NCI-H187 (cell line): ENCODE results near the gene FNDC11.
A peak's percentile ranks its signal among the peaks of the same experiment; 100 is the strongest.

ENCODE experiments used
- DNase-seq, 2 experiments: peaks; one replicate each; lab custom pipeline; 2025; lab: John Stamatoyannopoulos, UW

FNDC11 gene

DNA sequence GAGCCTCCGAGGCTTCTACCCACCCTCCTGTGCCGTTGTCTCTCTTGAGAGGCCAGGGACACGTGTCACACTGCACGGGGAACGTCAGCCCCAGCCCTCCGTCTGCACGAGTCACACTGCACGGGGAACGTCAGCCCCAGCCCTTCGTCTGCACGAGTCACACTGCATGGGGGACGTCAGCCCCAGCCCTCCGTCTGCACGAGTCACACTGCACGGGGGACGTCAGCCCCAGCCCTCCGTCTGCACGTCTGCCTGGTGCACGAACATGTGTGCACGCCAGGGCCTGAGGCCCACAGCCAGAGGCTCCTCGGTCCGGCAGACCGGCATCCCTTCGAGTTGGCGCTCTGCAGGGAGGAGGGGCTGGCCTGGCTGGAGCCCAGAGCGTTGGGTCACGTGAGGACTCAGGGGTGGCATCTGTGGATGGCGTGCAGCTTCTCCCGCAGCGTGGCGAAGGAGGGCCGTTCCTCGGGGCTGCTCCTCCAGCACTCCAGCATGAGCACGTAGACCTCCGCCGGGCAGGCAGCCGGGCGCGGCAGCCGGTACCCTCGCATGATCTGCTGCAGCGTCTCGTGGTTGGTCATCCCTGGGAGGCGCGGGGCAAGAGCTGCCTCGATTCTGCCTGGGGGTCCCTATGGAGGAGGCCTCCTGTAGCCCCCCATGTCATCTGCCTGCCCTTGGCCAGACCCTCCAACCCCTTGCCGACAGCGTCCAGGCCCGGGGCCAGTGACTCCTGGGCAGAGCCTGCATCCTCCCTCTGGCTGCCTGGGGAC lies 13.4 kb upstream of the FNDC11 start:
- no peak for DNase-seq

DNA sequence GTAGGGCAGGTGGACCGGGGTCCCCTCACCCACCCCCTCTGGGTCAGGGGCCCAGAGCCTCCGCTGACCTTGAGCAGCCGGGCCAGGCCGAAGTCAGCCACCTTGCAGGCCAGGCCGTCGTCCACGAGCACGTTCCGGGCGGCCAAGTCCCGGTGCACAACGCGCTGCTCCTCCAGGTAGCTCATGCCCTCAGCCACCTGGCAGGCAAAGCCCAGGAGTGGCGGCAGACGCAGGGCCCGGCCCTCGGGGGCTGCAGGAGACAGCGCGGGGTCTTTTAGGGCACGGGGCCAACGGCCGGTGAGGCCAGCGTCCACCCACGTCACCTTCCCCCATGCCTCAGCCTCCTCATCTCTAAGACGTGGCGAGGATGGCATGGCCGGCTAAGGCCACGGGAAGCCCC lies 12.6 kb upstream of the FNDC11 start:
- no peak for DNase-seq

DNA sequence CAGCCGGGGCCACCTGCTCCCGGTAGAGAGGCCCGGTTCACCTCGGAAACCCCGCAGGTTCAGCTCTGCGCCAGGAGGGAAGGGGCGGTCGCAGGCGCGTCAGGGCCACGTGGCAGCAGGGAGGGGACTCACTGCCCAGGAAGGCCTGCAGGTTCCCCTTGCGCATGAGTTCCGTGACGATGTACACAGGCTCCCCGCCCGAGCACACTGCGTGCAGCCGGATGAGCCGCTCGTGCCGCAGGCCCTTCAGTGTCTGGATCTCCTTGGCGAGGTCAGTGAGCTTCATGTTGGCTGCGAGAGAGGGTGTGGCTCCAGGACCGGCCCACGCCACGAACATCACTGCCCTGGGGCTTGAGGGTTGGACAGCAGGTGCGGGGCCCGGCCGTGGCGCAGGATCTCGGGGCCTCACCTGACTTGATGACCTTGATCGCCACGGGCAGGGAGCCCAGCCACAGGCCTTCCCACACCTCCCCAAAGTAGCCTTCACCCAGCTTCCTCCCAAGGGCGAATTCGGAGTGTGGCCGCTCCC lies 11.9 kb upstream of the FNDC11 start:
- no peak for DNase-seq

DNA sequence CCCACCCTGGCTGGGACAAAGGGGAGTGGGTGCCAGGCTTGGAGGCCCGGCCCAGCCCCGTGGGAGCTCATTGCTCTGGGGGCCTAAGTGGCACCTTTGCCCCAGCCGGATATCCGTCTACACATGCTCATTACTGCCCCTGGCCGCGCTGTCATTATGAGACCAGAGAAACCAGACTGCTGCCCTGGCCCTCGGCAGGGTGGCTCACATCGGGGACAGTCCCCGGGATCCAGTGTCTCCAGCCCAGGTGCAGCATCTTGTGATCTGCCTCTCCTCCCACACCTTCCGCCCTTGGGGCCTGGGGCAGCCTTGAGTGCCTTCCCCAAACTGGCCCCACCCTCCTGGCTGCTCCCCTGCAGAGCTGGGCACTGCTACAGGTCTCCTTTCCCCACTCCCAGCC lies 11.3 kb upstream of the FNDC11 start:
- no peak for DNase-seq

DNA sequence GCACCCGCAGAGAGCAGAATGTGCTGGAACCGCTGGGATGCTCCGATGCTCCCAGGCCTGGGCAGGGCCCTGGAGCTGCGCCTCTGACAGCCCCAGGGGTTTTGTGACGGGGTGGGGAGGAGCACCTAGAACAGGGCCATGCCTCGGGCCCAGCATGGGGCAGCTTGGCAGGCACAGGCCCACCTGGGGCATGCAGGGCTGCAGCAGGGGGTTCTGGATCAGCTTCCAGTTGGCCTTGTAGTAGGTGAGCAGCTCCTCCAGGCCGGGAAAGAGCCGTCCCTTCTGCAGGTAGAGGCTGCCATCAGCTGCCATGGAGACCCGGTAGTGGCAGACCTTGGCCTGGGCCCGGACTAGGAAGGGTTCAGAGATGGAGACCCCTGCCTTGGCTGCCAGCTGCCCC lies 10.8 kb upstream of the FNDC11 start:
- DNase-seq: no peak

DNA sequence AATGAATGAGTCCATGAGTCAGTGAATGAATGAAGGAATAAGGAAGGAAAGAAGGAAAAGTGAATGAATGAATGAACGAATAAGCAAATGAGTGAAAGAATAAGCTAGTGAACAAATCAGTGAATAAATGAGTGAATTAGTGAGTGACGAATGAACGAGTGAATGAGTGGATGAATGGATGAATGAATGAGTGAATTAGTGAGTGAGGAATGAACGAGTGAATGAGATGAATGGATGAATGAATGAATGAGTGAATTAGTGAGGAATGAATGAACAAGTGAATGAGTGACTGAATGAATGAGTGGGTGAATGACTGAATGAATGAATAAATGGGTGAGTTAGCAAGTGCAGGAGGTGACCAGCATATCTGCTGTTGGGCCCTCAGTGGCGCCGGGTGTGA lies 10.2 kb upstream of the FNDC11 start:
- DNase-seq: no peak

DNA sequence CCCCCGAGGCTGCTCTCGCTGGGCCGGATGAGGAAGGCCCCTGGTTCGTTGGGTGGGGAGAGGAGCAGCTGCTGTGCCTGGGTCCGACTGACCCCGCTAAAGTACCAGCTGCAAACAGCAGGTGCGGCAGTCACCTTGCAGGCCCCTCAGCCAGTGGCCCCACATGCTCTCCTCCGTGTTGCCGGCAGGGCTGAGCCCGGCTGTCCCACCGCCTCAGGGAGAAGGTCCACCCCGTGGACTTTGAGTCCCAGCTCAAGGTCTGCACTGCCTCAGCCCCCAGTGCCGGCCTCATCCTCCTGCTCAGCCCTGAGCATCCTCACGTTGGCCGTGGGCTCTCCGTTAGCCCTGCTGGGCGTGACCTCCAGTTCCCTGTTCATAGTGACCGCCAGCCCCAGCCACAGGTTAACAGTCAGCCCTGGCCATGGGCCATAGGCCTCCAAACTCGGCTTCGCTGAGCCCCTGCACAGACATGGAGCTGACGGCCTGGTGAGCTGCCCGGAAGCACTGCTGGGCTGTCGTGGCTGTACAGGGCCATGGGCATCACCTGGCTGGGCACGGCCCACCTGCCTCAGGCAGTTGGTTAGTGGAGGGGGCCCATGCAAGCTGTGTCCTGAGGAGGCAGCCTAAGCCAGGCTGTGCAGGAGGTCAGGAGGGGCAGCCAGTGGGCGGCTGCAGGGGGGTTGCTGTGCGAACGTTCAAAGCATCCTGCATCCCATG lies 9.6 kb upstream of the FNDC11 start:
- no peak for DNase-seq

DNA sequence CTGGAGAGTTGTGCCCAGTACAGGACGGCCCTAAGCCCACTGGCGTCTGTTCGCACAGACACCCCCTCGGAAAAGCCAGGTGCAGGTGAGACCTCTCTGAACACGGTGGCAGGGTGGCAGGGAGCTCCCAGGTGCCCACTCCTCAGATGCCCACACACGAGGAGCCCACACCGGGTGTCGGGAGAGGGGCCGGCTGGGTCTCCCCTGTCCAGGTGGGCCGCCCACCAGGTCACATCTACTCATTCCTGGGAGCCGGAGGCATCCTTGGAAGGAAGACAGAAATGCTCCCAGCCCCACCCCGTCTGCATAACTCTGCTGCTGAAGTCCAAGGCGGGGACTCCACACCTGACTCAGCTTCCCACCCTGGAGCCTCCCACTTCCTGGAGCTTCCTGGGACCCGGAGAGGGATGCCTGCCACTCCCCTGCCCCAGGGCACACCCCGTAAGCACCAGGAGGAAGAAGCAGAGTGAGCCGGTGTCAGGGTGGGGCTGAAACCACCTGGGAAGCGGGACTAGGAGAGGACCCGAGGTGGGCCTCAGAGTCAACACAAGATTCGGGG lies 8.9 kb upstream of the FNDC11 start:
- DNase-seq: no peak

DNA sequence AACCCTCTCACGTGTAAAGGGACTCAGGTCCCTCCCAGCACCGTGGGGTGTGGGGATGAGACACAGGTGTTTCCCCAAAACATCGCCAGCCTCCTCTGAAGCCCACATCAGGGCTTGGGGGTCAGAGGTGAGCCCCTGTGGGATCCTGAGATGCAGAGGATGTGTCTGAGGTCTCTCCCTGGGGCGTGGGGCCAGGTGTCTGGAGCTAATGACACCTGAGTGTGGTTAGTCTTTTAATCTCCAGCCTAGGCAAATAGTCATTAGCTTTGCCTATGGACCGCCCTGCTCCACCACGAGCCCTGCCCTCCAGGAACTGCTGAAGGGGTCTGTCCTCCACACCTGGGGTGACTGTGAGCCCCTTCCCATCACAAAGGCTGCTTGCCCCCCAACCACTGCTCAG lies 8.1 kb upstream of the FNDC11 start:
- no peak for DNase-seq

DNA sequence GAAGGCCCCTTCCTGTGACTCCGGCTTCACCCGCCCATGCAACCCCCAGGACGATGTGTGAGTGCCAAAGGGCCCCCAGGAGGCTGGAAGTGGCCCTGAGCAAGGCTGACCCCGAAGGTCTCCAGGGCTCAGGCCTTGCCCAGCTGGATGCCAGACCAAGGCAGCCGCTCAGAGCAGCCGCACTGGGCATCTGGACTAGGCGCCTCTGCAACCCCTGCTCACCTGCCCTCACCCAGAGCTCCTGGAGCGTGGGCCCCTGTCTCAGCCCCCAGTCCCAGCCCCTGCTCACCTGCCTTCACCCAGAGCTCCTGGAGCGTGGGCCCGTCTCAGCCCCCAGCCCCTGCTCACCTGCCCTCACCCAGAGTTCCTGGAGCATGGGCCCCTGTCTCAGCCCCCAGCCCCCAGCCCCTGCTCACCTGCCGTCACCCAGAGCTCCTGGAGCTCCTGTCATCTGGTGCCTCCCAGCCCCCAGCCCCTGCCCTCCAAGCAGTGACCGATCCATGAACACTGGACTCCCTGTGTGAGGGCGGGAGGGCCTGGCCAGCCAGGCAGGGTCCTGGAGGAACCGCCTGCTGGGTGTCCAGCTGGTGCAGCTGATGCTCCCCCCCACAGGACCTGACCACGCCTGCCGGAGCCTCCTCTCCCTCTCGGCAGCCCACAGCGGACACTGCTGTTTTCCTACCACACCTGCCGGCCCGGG lies 7.6 kb upstream of the FNDC11 start:
- no peak for DNase-seq

DNA sequence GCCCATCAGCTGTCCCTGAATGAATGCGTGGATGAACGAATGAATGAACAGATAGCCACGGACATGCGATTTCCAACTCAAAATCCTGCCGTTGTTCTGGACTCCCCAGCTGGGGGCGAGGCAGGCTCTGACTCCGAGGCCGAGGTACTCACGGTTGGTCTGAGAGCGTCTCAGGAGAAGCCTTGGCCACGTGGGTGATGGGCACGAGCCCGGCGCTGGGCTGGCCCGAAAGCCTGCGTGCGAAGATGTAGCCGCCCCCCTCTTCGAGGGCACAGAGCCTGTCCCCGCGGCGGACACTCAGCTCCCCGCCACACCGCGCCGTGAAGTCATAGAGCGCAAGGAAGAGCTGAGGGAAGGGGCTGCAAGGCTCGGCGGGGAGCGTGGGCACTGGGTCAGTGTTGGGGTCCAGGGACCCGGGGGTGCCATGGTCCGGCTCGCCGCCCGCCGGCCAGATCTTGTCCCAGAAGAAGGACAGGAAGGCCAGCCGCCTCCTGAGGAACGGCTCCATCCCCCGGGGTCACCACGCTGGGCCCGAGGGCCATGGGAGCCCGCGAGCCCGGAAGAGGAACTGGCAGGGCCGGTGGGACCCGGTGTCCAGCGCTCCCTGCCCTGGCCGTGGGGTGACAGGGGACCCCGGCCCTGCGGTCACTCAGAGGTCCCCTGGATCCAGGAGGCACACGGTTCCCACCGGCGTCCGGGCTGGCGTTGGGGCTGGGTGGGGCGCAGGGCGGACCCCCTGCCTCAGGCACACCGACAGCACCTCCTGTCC lies 6.8 kb upstream of the FNDC11 start:
- DNase-seq: no peak

DNA sequence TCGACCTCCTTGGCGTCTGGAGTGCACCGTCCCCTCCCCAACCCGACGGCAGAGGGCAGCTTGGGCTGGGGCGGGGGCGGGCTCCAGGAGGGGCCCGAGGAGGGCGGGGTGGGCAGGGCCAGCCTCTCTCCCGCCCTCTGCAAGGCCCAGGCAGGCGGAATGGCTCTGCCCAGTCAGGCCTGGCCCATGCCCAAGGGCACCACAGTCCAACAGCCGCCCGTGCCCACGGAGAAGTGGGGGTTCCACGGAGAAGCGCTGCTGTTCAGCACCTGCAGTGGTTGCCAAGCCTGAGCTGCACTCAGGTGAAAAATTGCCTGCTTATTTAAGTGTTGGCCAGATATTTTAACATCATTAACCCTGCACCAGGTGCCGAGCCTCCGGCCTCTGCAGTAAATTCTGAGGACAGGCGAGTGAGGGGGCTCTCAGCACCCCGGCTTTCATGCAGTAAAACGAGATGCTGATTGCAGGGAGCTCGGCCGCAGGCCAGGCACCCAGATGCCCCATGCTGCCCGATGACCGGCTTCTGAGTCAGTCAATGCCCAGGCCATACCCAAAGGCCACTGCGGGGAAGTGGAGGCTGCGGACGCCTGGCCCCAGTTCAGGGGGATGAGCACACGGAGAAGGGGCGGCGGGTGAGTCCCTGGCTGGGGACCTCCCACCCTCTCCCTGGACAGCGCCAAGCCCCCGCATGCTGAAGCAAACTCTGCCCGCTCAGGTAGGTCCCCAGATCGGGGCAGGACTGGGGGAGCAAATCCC lies 6.1 kb upstream of the FNDC11 start, which contains the start of gene SRMS:
Gene SRMS, minus strand, starts transcription at position 25 of the 756 bp plus-strand sequence. CDS start 286 bp downstream, outside the sequence.
- no peak for DNase-seq

DNA sequence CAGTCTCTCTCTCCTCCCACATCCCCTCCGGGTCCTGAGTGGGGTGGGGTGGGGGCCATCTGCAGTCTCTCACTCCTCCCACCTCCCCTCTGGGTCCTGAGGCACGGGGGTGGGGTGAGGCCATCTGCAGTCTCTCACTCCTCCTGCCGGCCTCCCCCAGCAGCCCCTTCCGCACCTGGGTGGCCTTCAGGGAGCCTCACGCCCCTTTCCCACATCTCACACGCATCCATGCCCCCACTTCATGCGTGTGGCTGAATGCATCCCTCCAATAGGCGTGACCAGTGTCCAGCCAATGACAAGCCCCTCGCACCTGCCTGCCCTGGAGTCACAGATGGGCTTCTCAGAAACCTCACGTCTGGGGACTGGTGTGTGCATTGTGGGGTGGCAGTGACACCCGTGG lies 5.4 kb upstream of the FNDC11 start:
- DNase-seq: no peak

DNA sequence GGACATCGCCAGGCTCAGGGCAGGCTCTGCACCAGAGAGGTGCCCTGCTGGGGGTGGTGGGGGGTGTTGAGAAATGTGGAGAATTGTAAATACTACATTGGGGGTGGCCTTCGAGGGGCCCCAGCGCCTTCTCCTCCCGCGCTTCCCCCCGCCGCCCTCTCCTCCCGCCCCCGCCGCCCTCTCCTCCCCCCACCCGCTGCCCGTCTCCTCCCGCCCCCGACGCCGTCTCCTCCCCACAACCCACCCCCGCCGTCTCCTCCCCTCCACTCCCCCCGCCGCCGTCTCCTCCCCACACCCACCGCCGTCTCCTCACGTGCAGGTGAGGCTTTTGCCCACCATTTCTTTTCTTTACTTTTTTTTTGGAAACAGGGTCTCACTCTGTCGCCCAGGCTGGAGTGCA lies 4.9 kb upstream of the FNDC11 start:
- no peak for DNase-seq

DNA sequence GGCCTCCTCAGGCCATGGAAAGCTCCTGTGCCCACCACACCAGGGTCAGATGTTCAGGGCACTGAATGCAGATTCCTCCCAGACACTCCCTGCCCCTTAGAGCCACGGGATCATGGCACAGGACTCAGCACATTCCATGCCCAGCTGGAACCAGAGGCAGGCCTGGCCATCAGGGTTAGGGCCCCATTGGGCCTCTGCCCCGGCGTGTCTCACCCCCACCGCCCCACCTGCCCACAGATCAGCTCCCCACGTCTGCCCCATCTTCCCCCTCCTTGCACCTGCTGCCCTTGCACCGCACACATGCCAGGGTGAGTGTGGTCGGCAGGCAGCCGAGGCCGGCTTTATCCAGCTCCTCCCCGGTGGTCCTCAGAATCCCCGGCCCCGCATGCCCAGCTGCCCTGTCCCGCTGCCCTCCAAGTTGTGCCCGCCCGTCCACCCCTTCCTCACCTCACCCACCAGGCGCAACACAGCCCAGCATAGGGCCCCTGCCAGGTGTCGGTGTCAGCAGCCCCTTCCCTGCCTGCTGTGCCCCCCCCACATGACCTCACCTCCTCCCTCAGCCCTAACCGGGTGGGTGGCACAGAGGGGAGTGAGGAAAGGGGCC lies 4.2 kb upstream of the FNDC11 start:
- no peak for DNase-seq

DNA sequence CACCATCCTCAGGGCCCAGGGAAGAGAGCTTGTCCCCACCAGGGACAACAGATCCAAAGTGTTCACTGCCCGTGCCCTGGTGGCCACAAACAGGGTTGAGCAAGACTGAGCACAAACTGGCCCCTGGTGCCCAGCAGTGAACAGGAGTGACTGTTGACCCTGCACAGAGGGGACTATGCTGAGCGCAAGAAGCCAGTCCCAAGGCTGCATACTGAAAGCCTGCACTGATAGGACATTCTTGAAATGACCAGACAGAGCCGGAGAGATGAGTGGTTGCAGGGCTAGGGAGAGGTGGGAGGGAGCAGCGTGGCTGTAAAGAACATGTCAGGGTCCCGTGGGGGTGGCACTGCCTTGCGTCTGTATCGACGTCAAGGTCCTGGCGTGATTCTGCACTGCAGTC lies 2.9 kb upstream of the FNDC11 start:
- no peak for DNase-seq

DNA sequence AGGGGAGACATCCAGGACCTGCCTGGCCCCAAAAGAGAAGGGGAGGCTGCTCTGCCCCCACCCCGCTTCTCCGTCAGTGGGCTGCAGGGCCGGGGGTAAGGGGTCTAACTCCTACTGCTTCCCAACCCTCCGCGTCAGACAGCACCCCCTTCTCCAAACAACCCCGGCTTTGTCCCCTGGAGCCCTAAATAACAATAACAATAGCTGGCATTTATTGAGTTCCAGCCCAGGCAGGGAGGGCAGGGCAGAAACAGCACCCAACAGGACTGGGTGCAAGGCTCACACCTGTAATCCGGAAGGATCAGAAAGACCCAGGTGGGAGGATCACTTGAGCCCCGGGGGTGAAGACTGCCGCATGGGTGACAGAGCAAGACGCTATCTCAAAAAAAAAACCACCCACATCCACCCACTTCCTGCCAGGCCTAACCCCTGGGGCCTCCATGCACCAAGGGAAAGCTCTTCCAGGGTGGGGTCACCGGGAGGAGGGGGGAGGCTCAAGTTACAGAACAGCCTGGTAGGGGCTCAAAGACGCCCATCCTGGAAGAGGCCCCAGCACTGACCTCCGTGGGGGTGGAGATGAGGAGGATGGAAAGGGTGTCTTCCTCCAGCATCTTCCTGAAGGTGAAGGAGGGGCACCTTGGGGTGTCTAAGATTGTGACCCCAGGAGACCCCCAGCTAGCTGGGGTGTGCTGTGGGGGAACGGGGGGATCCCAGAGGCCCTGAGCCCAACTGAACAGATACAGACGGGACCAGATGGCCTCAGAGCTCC lies 1.3 kb upstream of the FNDC11 start:
- no peak for DNase-seq

DNA sequence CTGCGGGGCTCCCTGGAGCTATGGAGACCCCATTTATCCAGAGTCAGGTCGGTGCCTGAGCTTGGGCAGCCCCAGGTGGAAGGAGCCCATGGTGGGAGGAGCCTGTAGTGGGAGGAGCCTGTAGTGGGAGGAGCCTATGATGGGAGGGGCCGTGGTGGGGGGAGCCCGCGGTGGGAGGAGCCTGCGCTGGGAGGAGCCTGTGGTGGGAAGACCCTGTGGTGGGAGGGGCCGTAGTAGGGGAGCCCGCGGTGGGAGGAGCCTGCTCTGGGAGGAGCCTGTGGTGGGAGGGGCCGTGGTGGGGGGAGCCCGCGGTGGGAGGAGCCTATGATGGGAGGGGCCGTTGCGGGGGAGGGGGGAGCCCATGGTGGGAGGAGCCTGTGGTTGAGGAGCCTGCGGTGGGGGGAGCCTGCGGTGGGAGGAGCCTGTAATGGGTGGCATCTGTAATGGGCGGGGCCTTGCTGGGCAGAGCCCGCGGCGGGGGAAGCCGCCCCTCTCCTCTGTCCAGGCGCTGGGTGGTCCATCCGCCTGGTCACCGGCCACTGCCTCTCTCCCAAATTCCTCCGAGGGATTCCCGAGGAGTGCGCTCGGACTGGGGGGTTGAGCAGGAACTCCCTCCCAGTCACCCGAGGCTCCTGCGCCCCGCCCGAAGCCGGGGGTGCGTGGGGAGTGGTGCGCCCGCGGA lies 567 bp upstream of the FNDC11 start:
- peak; percentile 55 to 75 for DNase-seq
